Activated CD8-positive, alpha-beta memory T cell treated with anti-CD3 and anti-CD28 coated beads for 36 hours (primary cell): Measurements from ENCODE around the gene AQP9. TPM values are rescaled to one million over a fixed set of nuclear protein-coding genes. Genes with fewer than 3 reads are reported as not detected.

Source experiments
- CTCF ChIA-PET: fragments of 350-600 bp; sonication (Branson Sonifier 250); formaldehyde crosslinking; loops from one replicate; lab custom pipeline; 2021; ENCODE audit warnings: antibody characterized with exemption; lab: Charles Lee
- POLR2A ChIA-PET: fragments of 350-600 bp; sonication (Branson Sonifier 250); formaldehyde crosslinking; loops from one replicate; lab custom pipeline; 2021; ENCODE audit warnings: antibody characterized with exemption; lab: Charles Lee
- total RNA-seq, 2 experiments: library from RNA; stranded (reverse); gene quantifications; one replicate each; pipeline ENCODE4 v1.2.3, GENCODE V29; 2021

AQP9 gene
- total RNA-seq, 2 experiments from 2014 or later = 0.06 TPM; not detected in 1

GRCh38 chr15:58213587-58214338 lies 75.6 kb downstream of the AQP9 start:
- ChIA-PET POLR2A (no interaction called here), CTCF (no interaction called here)

GRCh38 chr15:58214591-58215340 lies 76.6 kb downstream of the AQP9 start:
- CTCF ChIA-PET = no interaction called here
- POLR2A ChIA-PET = no interaction called here

- POLR2A ChIA-PET = interaction anchor here (0.6 kb wide), 1 partner anchor 1437 kb away, joined by 4 read pairs; no protein-coding TSS in a partner anchor
- CTCF ChIA-PET = no interaction called here
Measured at GRCh38 chr15:58217460-58217859, 79.3 kb downstream of the AQP9 start.

- POLR2A ChIA-PET = no interaction called here
- CTCF ChIA-PET = no interaction called here
Measured at GRCh38 chr15:58221591-58222241, 83.5 kb downstream of the AQP9 start.

GRCh38 chr15:58222679-58223078 lies 84.5 kb downstream of the AQP9 start:
- ChIA-PET POLR2A (no interaction called here), CTCF (no interaction called here)

GRCh38 chr15:58223432-58223831 lies 85.3 kb downstream of the AQP9 start:
- CTCF ChIA-PET = no interaction called here
- POLR2A ChIA-PET = no interaction called here

GRCh38 chr15:58224068-58224467 lies 85.9 kb downstream of the AQP9 start:
- ChIA-PET POLR2A (no interaction called here), CTCF (no interaction called here)

- CTCF ChIA-PET = interaction anchor here (0.7 to 1.7 kb wide), 5 partner anchors 23 to 1301 kb away, joined by 3 to 4 read pairs (median 3); no protein-coding TSS in a partner anchor
- POLR2A ChIA-PET = no interaction called here
Measured at GRCh38 chr15:58227706-58228543, 89.7 kb downstream of the AQP9 start.

GRCh38 chr15:58228718-58229117 lies 90.5 kb downstream of the AQP9 start:
- ChIA-PET CTCF (no interaction called here), POLR2A (no interaction called here)

- ChIA-PET POLR2A (no interaction called here), CTCF (no interaction called here)
Measured at GRCh38 chr15:58229297-58229768, 91.2 kb downstream of the AQP9 start.

GRCh38 chr15:58232281-58233065 lies 94.3 kb downstream of the AQP9 start:
- POLR2A ChIA-PET = no interaction called here
- CTCF ChIA-PET = no interaction called here

GRCh38 chr15:58233341-58233740 lies 95.2 kb downstream of the AQP9 start:
- CTCF ChIA-PET = no interaction called here
- POLR2A ChIA-PET = no interaction called here

Other genes starting within 250 kb of the AQP9 start
- under 1 TPM; 0.34 to 0.36 TPM for gene ALDH1A2, start 72.7 kb upstream of the AQP9 start, total RNA-seq